H9 (cell line): Measurements from ENCODE around the gene CREB5. TPM values are rescaled to one million over a fixed set of nuclear protein-coding genes. Genes with fewer than 3 reads are reported as not detected.

ENCODE experiments used
- DNase-seq: peaks from one replicate; pipeline ENCODE4 v3.0.0-alpha.2; 2017
- H2AFZ ChIP-seq: one replicate; pipeline ENCODE4 v1.6.1; 2013; ENCODE audit warnings: mild to moderate bottlenecking, low read length, control low read depth, moderate library complexity
- H2AK5ac ChIP-seq: 2 replicates; pipeline ENCODE4 v1.6.1; 2013; ENCODE audit warnings: low read length, control low read depth, mixed read lengths; ENCODE audit not compliant: insufficient read length
- H2BK120ac ChIP-seq: one replicate; pipeline ENCODE4 v1.6.1; 2013; ENCODE audit warnings: low read depth, mild to moderate bottlenecking, low read length, control low read depth, inconsistent platforms; ENCODE audit not compliant: poor library complexity, severe bottlenecking
- H2BK12ac ChIP-seq: 2 replicates; pipeline ENCODE4 v1.6.1; 2013; ENCODE audit warnings: low read length, control low read depth, mixed read lengths, low read depth; ENCODE audit not compliant: insufficient read length
- H2BK15ac ChIP-seq: 2 replicates; pipeline ENCODE4 v1.6.1; 2013; ENCODE audit warnings: low read depth, low read length, control low read depth
- H2BK20ac ChIP-seq: one replicate; pipeline ENCODE4 v1.6.1; 2013; ENCODE audit warnings: low read depth, mild to moderate bottlenecking, low read length, control low read depth, inconsistent platforms; ENCODE audit not compliant: poor library complexity, severe bottlenecking
- H2BK5ac ChIP-seq: 2 replicates; pipeline ENCODE4 v1.6.1; 2013; ENCODE audit warnings: low read length, control low read depth, mixed read lengths; ENCODE audit not compliant: insufficient read length
- H3K14ac ChIP-seq: 2 replicates; pipeline ENCODE4 v1.6.1; 2013; ENCODE audit warnings: low read length, control low read depth; ENCODE audit not compliant: insufficient read depth
- H3K18ac ChIP-seq: 2 replicates; pipeline ENCODE4 v1.6.1; 2013; ENCODE audit warnings: low read depth, mild to moderate bottlenecking, mixed read lengths, low read length, control low read depth; ENCODE audit not compliant: insufficient read length
- H3K23ac ChIP-seq: 2 replicates; pipeline ENCODE4 v1.6.1; 2013; ENCODE audit warnings: low read length, control low read depth, mixed read lengths, low read depth; ENCODE audit not compliant: insufficient read length
- H3K23me2 ChIP-seq: 2 replicates; pipeline ENCODE4 v1.6.1; 2013; ENCODE audit warnings: low read depth, mild to moderate bottlenecking, mixed read lengths, low read length, control low read depth; ENCODE audit not compliant: insufficient read length, poor library complexity, severe bottlenecking
- H3K27ac ChIP-seq: 2 replicates; pipeline ENCODE4 v1.5.1; 2013; ENCODE audit warnings: low read length, control low read depth, mixed read lengths, low read depth; ENCODE audit not compliant: insufficient read length
- H3K27me3 ChIP-seq: 2 replicates; pipeline ENCODE4 v1.6.1; 2013; ENCODE audit warnings: low read length, control low read depth, inconsistent platforms; ENCODE audit not compliant: insufficient read depth
- H3K4ac ChIP-seq: 2 replicates; pipeline ENCODE4 v1.6.1; 2013; ENCODE audit warnings: low read depth, mild to moderate bottlenecking, control low read depth, inconsistent platforms, low read length, moderate library complexity
- H3K4me1 ChIP-seq: 2 replicates; pipeline ENCODE4 v1.6.1; 2013; ENCODE audit warnings: low read length, control low read depth, inconsistent platforms; ENCODE audit not compliant: insufficient read depth
- H3K4me2 ChIP-seq: 2 replicates; pipeline ENCODE4 v1.6.1; 2013; ENCODE audit warnings: low read length, control low read depth, mixed read lengths; ENCODE audit not compliant: insufficient read length, insufficient read depth
- H3K56ac ChIP-seq: 2 replicates; pipeline ENCODE4 v1.6.1; 2013; ENCODE audit warnings: low read depth, mild to moderate bottlenecking, mixed read lengths, low read length, control low read depth; ENCODE audit not compliant: insufficient read length
- H3K79me1 ChIP-seq: 2 replicates; pipeline ENCODE4 v1.6.1; 2013; ENCODE audit warnings: low read depth, mild to moderate bottlenecking, moderate library complexity, low read length, control low read depth, inconsistent platforms; ENCODE audit not compliant: insufficient read depth, poor library complexity, severe bottlenecking
- H3K79me2 ChIP-seq: 2 replicates; pipeline ENCODE4 v1.6.1; 2013; ENCODE audit warnings: low read length, control low read depth, inconsistent platforms; ENCODE audit not compliant: insufficient read depth
- H3K9ac ChIP-seq: 2 replicates; pipeline ENCODE4 v1.6.1; 2013; ENCODE audit warnings: low read length, control low read depth, mixed read lengths; ENCODE audit not compliant: insufficient read length; ENCODE audit errors: extremely low read depth
- H3K9me3 ChIP-seq: one replicate; pipeline ENCODE4 v1.6.1; 2013; ENCODE audit warnings: low read depth, low read length, inconsistent platforms; ENCODE audit not compliant: control insufficient read depth
- H3T11ph ChIP-seq: one replicate; pipeline ENCODE4 v1.6.1; 2013; ENCODE audit warnings: mild to moderate bottlenecking, low read length, control low read depth, inconsistent platforms
- H4K20me1 ChIP-seq: one replicate; pipeline ENCODE4 v1.6.1; 2013; ENCODE audit not compliant: control insufficient read depth, insufficient read length, insufficient read depth
- H4K5ac ChIP-seq: 2 replicates; pipeline ENCODE4 v1.6.1; 2013; ENCODE audit warnings: low read depth, mild to moderate bottlenecking, mixed read lengths, low read length, control low read depth; ENCODE audit not compliant: insufficient read length
- H4K8ac ChIP-seq: replicated peaks from 2 replicates; pipeline ENCODE4 v1.6.1; 2013; ENCODE audit warnings: low read length, control low read depth, mixed read lengths, low read depth; ENCODE audit not compliant: insufficient read length
- H4K91ac ChIP-seq: 2 replicates; pipeline ENCODE4 v1.6.1; 2013; ENCODE audit warnings: low read depth, mild to moderate bottlenecking, moderate library complexity, mixed read lengths, low read length, control low read depth; ENCODE audit not compliant: insufficient read length
- H3K27ac Mint-ChIP-seq, 3 experiments: 2 replicates in 2 of 3; 3 replicates in 1 of 3; pipeline ENCODE4 v1.8.0; 2020 to 2021; ENCODE audit warnings: mixed read lengths in 3 of 3, mild to moderate bottlenecking in 1 of 3, moderate library complexity in 1 of 3
- H3K27me3 Mint-ChIP-seq: 2 replicates; pipeline ENCODE4 v1.8.0; 2021; ENCODE audit warnings: low read depth, mild to moderate bottlenecking, moderate library complexity, mixed read lengths
- H3K36me3 Mint-ChIP-seq, 3 experiments: 2 replicates in 2 of 3; 3 replicates in 1 of 3; pipeline ENCODE4 v1.8.0; 2020 to 2021; ENCODE audit warnings: low read depth in 3 of 3, mixed read lengths in 3 of 3; ENCODE audit not compliant: insufficient read depth in 1 of 3
- H3K4me1 Mint-ChIP-seq, 2 experiments: 2 replicates each; pipeline ENCODE4 v1.8.0; 2020; ENCODE audit warnings: mixed read lengths in 2 of 2
- H3K4me3 Mint-ChIP-seq, 2 experiments: 2 replicates in 1 of 2; 3 replicates in 1 of 2; pipeline ENCODE4 v1.8.0; 2020 to 2021; ENCODE audit warnings: mild to moderate bottlenecking in 2 of 2, mixed read lengths in 2 of 2, moderate library complexity in 1 of 2
- H3K9me3 Mint-ChIP-seq, 2 experiments: 2 replicates in 1 of 2; 3 replicates in 1 of 2; pipeline ENCODE4 v1.8.0; 2020; ENCODE audit warnings: mild to moderate bottlenecking in 2 of 2, mixed read lengths in 2 of 2, moderate library complexity in 1 of 2
- WGBS: extraction: QIAGEN DNeasy Blood & Tissue Kit; methylation state at CpG from one replicate; pipeline ENCODE4 v1.1.7; 2013; ENCODE audit warnings: missing lambda C conversion rate, low lambda C conversion rate, mixed read lengths; ENCODE audit not compliant: insufficient read length; ENCODE audit errors: extremely low coverage; 5-methylcytosine and 5-hydroxymethylcytosine counted together
- total RNA-seq: library from RNA; stranded (reverse); gene quantifications from 2 replicates; pipeline ENCODE4 v1.2.1, GENCODE V29; 2021
- TF ChIP-seq, protein P1 (sequence below): fragments of 200-600 bp; sonication (generic); conservative IDR thresholded peaks from 3 replicates; pipeline ENCODE4 v1.8.0; 2021; ENCODE audit warnings: antibody characterized with exemption, mild to moderate bottlenecking

Gene CREB5
- total RNA-seq, 1 experiment from 2014 or later, result 4.0 TPM

DNA sequence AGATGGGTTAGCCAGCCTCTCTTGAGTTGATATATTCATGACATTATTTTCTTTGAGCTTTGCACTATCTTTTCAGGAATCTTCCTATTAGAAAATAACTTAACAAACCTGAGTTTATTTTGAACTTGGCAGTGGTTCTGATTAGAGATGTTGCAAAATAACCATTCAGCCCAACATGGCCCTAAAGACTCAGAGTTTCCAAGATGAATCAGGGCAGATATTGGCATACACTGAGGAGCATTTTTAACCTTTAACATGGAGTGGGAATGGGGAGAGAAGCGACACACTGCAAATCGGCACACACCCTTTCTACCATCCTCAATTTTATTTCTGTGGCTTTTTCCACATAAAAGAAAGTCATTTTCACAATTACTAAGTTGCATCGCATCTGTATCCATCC lies 355.0 kb downstream of the CREB5 start:
- no peak for DNase-seq
- Histone ChIP-seq H3K9ac (no peak overlapping the region), H4K20me1 (no peaks in the 10 kb centered on the region), H4K8ac (no peak overlapping the region), H2BK5ac (no peak overlapping the region), H3K23me2 (no peaks in the 10 kb centered on the region), H3K4me1 (no peaks in the 10 kb centered on the region), H2AFZ (no peak overlapping the region), H3K79me2 (no peaks in the 10 kb centered on the region), H2BK15ac (no peak overlapping the region), H3K79me1 (no peaks in the 10 kb centered on the region), H3K18ac (no peak overlapping the region), H2AK5ac (no peak overlapping the region), H3K27me3 (no peaks in the 10 kb centered on the region), H3T11ph (no peak overlapping the region), H3K23ac (no peak overlapping the region), H3K4me2 (no peak overlapping the region), H3K56ac (no peak overlapping the region), H2BK20ac (no peak overlapping the region), H3K9me3 (no peaks in the 10 kb centered on the region), H4K91ac (no peak overlapping the region), H3K27ac (no peak overlapping the region), H2BK120ac (no peak overlapping the region), H3K14ac (no peak overlapping the region), H2BK12ac (no peak overlapping the region), H4K5ac (no peak overlapping the region), H3K4ac (no peak overlapping the region)
- Mint-ChIP-seq H3K27ac (no peak overlapping the region), H3K36me3 (no peaks in the 10 kb centered on the region; a peak in 1 of 7 replicates), H3K4me3 (no peak overlapping the region), H3K27me3 (no peaks in the 10 kb centered on the region), H3K4me1 (no peaks in the 10 kb centered on the region; a peak in 1 of 4 replicates), H3K9me3 (no peaks in the 10 kb centered on the region)
- WGBS, result no CpG with 5 or more reads among the region's 3 CpGs
- TF ChIP-seq, protein P1, sequence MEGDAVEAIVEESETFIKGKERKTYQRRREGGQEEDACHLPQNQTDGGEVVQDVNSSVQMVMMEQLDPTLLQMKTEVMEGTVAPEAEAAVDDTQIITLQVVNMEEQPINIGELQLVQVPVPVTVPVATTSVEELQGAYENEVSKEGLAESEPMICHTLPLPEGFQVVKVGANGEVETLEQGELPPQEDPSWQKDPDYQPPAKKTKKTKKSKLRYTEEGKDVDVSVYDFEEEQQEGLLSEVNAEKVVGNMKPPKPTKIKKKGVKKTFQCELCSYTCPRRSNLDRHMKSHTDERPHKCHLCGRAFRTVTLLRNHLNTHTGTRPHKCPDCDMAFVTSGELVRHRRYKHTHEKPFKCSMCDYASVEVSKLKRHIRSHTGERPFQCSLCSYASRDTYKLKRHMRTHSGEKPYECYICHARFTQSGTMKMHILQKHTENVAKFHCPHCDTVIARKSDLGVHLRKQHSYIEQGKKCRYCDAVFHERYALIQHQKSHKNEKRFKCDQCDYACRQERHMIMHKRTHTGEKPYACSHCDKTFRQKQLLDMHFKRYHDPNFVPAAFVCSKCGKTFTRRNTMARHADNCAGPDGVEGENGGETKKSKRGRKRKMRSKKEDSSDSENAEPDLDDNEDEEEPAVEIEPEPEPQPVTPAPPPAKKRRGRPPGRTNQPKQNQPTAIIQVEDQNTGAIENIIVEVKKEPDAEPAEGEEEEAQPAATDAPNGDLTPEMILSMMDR, result no peak
